Ureter (tissue), 1 donor: ENCODE data around the gene EIF2A. TPM values are rescaled to one million over a fixed set of nuclear protein-coding genes. Genes with fewer than 3 reads are reported as not detected.
A peak's percentile ranks its signal among the peaks of the same experiment; 100 is the strongest.
"Not testable (repeated sequence)": the region's sequence is repeated elsewhere in the genome, so short reads cannot be mapped to it uniquely, and the experiment has no call there.

ENCODE experiments used
- DNase-seq: peaks from one replicate; pipeline ENCODE4 v3.0.0-alpha.2; 2020; ENCODE audit warnings: low spot score
- total RNA-seq: library from RNA; stranded (reverse); gene quantifications from one replicate; pipeline ENCODE4 v1.2.4, GENCODE V29; 2023
- donor health status: DM: yes; HTN: yes; CAD: no.

The EIF2A gene
- total RNA-seq, 1 donor from 2014 or later, result 107 TPM

DNA sequence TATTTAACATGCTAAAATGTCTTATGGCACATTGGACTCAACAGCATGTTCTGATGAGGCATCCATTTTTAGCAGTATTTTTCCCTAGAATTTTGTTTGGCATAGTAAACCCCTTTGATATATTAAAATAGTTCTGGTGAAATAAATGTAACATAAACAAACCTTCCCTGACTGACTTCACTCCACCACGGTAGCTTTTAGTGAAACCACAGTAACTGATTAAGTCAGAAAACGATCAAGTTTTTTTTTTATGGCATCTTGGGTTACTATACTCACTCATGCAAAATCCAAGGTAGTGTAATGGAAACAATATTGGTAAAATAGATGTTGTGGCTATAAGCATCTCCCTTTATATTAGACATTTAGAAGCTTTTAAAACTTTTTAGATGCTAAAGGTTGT is 3.1 kb upstream of the EIF2A start:
- no peak for DNase-seq

DNA sequence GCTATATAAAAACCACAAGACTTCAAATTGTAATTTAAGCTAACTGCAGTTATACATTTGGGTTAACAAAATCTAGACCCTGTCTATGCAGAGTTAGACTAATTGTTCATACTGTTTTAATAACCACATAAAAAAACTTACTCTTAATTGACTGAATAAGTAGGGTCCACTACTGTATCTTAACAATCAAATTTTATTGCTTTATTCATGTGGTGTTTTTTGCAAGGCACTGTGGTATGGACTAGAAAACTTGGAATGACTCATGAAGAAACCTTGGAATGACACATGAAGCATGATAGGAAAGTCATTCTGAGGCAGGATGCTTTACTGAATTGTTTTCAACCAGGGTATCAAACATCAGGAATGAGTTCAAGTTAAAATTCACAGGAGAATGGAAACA is 2.5 kb upstream of the EIF2A start:
- no peak for DNase-seq

DNA sequence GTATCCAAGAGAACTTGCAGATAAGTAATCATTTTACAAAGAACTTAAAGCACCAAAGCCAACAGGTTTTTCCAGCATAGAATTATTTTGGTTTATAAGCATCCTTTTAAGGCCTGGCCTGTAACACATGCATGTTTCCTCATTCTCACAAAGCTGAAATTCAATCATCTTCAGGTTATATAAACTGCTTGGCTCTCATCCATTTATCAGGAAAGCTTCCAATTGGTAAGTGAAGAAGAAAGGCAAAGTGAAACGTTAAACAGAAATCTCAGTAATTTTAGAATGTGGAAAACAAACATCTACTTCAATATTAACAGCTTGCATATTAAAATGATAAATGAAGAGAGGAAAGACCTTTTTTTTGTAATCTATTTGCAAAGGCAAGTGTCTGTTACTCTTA is 1.9 kb upstream of the EIF2A start:
- DNase-seq, result no peak

DNA sequence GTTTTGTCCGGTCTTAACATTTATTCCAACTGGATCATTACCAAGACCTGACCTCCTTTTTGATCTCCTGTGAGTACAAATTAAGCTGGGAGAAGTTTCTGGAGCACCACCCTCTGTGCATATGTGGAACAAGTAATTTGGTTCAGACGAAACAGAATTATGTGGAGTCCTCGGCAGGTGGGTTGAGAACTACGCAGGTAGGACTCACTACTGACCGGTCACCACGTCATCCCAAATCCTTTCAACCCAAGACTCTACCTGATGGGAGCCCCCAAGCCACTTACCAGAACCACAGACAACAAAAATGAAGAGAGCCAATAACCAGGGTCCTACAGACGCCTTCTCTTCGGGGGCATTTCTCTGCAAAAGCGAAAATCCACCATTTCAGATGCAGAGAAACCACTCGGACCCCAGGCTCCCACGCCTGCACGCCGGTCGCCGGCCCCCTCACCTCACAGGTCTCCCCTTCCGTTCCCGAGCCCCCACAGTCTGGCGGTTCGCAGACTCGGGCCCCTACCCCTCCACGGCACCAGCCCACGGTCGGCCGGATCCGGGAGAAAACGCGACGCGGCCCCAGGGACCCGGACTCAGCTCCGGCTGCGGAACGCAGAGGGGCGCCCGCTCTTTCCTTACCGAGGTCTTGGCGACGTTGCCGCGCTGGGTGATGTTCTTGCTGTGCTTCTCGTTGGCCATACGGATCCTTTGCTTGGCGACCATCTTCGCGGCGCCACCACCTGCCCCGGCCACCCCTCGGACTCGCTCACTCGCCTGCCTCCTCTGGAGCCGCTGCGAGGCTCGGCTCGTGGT is 965 bp upstream of the EIF2A start:
- peak; percentile 64 for DNase-seq

DNA sequence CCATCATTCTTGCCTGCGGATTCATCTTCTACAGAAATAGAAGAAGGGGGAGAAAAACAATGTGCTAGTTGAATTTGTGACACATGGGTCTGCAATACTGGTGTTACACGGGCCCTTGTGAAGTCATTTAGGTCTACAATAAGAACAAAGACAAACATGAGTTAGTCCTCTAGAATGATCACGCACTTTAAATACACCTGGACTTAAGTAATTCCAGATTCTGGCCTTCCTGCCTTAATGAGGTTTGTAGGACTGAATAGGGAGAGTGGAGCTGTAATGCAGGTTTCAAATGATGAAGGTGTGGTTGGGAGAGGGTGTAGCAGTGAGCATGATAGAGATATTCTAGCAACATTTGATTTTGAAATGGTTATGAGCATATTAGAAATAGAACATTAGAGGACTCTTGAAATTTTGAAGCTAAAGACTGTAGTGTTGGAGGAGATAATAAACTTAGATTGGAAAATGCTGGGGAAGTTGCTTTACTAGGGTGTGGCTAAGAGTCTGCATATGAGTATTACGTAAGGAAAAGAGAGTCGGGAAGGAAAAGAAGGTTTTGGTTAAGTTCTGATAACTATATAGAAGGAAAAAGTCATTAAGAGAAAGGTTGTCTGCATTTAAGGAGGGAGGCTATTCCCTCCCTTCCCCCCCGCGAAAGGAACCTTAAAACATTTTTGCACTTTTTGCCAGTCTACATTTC is 606 bp downstream of the EIF2A start:
- DNase-seq, result no peak

DNA sequence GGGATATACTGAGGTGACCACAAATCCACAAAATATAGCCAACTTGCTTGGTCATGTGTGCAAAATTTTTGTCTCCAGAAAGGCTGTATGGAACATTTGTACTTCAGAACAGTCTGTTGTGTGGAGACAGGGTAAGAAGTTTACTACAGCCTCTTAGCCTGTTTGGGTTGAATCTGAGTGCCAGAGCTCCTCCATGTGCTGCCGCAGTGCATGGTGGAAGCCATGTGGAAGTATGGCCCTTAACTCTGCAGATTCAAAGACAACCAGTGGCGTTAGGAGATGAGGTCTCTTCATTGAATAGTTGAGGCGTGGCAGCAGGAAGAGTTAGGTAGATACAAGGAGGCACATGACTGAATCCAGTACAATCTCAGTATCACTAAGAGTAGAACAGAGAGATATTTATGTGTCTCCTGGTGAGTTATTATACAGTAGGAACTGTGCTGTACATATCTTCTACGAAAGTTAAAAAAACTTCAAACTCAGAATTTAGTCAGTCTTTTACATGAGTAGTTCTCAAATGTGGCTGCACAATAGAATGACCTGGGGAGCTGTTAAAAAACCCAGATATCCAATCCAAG is 9.4 kb downstream of the EIF2A start:
- no peak for DNase-seq

DNA sequence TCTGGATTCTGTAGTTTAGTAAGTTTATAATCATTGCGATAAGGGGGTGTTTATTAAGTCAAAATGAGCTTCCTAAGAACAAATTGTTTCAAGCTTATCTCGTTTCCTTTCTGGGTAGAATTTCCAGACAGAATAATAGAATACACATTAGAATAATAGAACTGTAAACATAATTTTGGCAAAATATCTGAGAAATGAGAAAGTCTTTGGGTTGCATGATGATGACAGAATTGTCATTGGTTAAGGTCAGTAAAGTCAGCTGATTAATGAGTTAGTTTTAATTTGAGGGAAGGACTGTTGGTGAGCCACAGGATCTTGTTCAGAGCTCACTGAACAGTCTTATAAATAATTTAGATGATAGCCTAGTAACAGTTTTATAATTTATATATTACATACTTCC is 10.2 kb downstream of the EIF2A start:
- DNase-seq, result no peak

DNA sequence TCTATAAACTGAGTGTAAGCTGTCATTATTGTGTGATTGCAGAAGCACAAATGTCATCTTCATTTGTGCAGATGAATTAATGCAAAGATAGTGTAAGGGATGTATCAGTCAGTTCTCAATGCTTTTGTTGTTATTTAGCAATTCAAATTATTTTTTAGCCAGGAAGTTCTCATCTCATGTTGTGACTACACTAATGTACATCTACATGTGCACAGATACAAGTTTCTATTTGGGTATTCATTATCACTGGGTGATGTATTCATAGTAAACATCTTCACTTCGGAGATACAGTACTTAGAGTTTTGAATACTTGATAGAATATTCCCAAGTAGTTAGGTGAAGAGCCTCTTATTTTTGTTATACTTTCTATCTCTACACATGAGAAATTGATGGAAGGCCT is 11.1 kb downstream of the EIF2A start:
- no peak for DNase-seq

DNA sequence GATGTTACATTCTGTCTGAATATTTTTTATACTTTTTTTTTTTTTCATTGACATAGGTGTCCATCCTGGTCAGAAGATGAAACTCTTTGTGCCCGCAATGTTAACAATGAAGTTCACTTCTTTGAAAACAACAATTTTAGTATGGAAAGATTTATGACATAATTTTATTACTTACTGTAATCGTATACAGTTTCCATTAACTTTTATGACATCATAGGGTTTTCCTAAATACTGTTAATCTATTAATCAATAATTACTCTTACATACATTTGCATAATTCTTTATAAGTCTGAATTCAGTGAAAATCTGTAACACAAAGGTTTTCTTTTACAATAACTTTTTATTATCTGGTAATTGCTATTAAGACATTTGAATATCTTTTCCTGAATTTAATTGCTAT is 17.7 kb downstream of the EIF2A start:
- no peak for DNase-seq

DNA sequence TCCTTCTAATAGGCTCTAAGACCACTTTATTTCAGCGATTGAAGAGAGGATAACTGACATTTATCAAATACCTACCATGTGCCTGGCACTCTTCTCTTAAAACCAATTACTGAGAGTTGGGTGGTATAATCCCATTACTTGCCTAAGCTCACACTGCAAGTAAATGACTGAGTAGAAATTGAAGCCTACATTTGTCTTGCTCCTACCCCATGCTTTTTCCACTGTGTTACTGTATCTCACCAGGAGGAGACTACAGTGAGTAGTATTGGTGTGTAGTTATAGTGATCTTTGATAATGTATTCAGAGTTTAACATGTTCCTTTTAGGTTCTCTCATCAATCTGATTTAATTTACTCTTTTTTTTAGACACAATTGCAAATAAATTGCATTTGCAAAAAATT is 20.7 kb downstream of the EIF2A start:
- DNase-seq, result no peak

DNA sequence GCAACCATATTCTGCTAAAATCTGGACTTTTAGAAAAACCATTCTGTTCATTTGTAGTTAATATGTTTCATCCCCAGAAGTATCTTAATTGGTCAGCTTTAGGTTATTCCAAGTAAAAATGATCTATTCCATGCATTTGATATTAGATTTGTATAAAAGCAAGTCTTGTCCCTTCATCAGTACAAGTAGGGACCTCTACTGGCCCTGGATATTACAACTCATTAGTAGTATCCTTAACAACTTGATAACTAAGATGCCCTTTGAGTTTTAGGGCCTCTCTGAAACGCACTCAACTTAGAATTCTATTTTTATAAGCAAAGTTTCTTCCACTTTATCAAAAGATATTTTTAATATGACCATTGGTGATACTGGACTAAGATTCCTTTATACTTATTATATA is 31.3 kb downstream of the EIF2A start:
- DNase-seq, result no peak

DNA sequence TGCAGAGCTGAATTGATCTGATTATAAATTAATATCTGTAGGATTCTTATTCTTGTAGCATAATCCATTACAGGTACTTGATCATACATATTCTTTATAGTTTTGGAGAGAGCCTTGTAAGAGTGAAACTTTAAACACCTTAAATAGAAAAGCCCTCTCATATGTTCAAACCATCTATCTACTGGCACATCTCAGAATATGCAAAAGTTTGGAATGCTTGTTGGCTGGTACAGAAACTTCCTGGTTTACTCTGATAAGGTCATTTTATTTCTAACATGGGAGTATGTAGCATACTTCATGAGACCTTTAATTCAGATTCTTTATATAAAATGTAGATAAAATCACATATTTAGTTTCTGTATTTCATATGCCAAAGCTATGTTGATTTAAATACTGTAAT is 34.6 kb downstream of the EIF2A start:
- DNase-seq, result no peak

DNA sequence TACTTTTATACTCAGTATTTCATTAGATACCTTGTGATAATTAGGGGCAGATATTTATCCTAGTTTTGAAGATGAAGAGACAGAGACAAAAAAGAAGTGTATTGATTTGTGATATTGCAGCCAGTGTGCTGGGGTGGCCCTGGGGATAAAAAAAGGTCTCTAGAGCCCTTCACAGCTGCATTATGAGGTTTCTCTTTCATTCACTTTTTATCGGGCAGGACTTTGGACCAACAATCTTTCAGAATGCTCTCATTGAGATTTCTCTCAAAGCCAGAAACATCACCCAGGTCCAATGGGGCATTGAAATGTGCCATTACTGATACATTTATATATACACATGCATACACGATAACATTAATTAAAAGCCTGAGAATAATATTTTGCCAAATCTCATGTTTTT is 36.0 kb downstream of the EIF2A start:
- no peak for DNase-seq

DNA sequence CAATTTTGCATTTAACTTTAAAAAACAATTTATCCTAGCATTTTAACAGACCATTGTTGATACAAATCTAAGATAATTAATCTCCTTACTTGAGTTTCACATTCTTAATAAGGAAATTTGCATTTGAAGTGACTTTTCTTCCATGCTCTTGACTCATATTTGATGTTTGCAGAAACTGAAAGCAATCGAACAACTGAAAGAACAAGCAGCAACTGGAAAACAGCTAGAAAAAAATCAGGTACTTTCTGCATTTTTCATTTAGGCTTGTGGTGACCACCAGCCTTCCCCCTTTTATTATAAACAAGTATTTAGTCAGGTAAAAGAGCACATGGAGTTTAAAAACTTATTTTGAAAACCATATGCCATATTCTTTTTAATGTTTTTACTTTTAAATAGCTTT is 36.4 kb downstream of the EIF2A start:
- no peak for DNase-seq

DNA sequence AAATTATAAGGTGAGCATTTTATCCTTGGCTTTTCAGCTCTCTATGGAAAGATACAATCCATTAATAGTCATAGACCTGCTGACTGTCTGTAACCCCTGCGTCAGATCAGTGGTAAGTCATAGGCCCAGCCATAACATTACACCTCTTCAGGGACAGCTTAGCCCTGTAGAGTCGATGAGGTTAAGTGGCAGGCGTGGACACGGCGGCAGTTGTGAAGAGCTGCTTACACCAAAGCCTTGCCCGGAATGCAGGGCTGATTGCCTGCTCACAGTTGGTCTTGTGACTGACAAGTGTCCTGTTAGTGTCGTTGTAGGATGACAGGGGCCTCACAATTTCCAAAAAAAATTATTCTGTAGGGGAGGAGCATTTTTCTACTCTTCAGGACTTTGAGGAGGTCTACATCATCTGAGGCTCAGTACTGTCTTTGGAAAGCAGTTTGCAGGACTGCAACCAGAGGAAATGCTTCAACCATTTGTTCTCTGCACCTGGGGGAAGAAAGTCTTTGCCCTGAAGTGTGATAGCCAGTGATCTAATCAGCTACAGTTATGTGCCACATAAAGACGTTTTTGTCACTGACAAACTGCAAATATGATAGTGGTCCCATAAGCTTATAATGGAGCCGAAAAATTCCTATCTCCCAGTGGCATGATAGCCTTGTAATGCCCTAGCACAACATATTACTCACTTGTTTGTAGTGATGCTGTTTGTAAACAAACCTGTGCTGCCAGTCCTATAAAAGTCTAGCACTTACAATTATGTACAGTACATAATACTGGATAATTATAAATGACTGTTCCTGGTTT is 41.6 kb downstream of the EIF2A start:
- no peak for DNase-seq

DNA sequence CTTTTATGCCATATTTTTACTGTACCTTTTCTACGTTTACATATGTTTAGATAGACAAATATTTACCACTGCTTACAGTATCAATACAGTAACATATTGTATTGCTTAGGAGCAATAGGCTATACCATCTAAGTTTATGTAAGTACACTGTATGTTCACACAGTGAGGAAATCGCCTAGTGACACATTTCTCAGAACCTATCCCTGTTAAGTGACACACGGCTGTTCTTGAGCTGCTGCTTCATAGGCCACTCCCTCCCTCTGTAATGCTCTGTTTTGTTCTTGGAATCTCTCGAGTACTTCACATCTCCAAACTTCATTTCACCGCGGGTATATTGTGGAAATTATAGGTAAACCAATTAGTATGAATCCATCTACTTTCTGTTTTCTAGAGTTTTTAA is 43.2 kb downstream of the EIF2A start:
- no peak for DNase-seq

DNA sequence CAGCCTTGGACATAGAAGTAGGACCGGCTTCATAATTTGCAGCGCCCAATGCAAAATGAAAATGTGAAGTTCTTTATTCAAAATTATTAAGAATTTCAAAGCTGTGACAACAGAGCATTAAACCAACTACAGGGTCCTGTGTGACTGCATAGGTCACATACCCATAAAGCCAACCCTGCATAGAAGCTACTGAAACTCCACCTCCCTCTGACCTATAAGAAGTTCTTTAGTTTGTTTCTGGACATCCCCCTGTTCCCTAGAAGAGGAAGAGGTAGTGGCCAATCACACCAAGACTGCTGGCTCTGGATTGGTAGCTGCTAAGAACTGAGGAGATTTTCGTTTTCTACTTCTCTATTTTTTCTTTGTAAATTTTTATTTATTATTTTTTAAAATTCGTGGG is 47.6 kb downstream of the EIF2A start:
- DNase-seq, result no peak

DNA sequence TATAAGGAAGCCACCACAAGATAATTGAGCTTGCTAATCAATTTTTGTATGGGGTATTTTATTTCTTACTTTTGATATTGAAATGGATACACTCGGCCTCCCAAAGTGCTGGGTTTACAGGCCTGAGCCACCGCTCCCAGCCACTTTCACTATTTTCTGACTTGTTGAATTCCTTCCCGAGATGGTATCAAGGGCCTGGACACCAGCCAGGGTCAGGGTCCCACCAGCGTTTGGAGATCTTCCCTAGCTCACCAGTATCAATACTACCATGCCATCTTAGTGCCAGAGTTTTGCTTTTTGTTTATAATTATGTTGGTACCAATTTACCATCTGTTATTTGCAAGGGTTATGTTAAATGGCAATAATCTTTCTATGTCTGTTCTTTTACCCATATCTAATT is 51.1 kb downstream of the EIF2A start:
- no peak for DNase-seq

DNA sequence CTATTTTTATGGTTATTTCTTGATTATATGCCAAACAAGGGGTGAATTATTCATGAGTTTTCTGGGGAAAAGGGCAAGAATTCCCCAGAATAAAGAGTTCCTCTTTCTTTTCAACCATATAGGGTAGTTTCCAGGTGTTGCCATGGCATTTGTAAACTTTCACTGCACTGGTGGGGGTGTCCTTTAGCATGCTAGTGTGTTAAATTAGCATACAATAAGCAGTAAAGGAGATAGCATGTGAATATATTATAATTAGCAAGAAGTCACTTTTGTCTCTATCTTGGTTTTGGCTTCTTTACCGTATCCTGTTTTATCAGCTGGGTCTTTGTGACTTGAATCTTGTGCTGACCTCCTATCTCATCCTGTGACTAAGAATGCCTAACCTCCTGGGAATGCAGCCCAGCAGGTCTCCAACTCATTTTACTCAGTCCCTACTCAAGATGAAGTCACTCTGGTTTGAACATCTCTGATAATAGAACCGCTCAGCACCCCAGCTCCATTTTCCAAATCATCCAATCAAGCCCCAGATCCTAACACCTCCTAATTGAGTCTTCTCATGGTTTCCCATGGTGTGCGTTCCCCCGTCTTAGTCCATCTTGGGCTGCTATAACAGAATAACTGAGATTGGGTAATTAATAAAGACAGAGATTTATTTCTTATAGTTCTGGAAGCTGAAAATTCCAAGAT is 53.2 kb downstream of the EIF2A start:
- DNase-seq, result no peak

DNA sequence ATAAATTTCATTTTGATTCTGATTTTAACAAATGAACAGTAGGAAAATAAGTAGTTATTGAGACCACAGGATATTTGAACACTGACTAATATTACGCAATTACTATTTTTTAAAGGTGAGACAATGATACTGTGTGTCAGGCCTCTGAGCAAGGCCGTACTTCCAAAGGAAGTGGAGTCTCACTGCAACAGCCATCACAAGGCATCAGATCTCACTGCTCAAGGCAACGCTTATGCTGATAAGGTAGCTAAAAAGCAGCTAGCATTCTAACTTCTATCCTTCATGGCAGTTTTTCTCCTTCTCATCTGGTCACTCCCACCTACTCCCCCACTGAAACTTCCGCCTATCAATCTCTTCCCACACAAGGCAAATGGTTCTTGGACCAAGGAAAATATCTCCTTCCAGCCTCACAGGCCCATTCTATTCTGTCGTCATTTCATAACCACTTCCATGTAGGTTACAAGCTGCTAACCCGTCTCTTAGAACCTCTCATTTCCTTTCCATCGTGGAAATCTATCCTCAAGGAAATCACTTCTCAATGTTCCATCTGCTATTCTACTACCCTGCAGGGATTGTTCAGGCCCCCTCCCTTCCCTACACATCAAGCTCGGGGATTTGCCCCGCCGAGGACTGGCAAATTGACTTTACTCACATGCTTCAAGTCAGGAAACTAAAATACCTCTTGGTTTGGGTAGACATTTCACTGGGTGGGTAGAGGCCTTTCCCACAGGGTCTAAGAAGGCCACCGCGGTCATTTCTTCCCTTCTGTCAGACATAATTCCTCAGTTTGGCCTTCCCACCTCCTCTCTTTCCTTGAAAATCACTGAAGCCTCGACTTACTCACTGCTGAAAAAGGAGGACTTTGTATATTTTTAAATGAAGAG is 54.3 kb downstream of the EIF2A start:
- not testable (repeated sequence) for DNase-seq
